ENCODE results near the gene THAP7.

The THAP7 gene

GRCh38 chr22:20994902-20995241, 7.0 kb downstream of the THAP7 start:
- no peak overlapping the region for H3K27ac ChIP-seq
- no peak for DNase-seq (ENCODE audit: low read depth, low spot score)

- no peak overlapping the region for H3K27ac ChIP-seq
- DNase-seq (ENCODE audit: low read depth, low spot score), result no peak
These were observed 7.6 kb downstream of the THAP7 start for GRCh38 chr22:20994128-20994901.

- no peak overlapping the region for H3K27ac ChIP-seq
- DNase-seq (ENCODE audit: low read depth, low spot score), result no peak
These were observed 8.4 kb downstream of the THAP7 start for GRCh38 chr22:20993304-20994127.

GRCh38 chr22:20992456-20993303, 9.2 kb downstream of the THAP7 start:
- H3K27ac ChIP-seq, result no peak overlapping the region
- DNase-seq (ENCODE audit: low read depth, low spot score), result no peak

GRCh38 chr22:20992056-20992442, 9.9 kb downstream of the THAP7 start:
- DNase-seq (ENCODE audit: low read depth, low spot score), result no peak

GRCh38 chr22:20991252-20992055, 10.5 kb downstream of the THAP7 start:
- DNase-seq (ENCODE audit: low read depth, low spot score), result no peak
- no peak overlapping the region for H3K27ac ChIP-seq

More at GRCh38 chr22:20992056-20992442, 9.9 kb downstream of the THAP7 start:
- no peak overlapping the region for H3K27ac ChIP-seq

GRCh38 chr22:20990184-20991180, 11.4 kb downstream of the THAP7 start:
- H3K27ac ChIP-seq, result no peak overlapping the region
- DNase-seq (ENCODE audit: low read depth, low spot score), result no peak

GRCh38 chr22:20989323-20990138, 12.4 kb downstream of the THAP7 start:
- no peak for DNase-seq (ENCODE audit: low read depth, low spot score)
- no peak overlapping the region for H3K27ac ChIP-seq

GRCh38 chr22:20988573-20989322, 13.2 kb downstream of the THAP7 start:
- DNase-seq (ENCODE audit: low read depth, low spot score), result no peak
- H3K27ac ChIP-seq, result no peak overlapping the region

GRCh38 chr22:20987375-20987774, 14.5 kb downstream of the THAP7 start:
- DNase-seq (ENCODE audit: low read depth, low spot score), result no peak
- H3K27ac ChIP-seq, result no peak overlapping the region

GRCh38 chr22:20986365-20986764, 15.6 kb downstream of the THAP7 start:
- no peak for DNase-seq (ENCODE audit: low read depth, low spot score)
- no peak overlapping the region for H3K27ac ChIP-seq

- DNase-seq (ENCODE audit: low read depth, low spot score), result no peak
- H3K27ac ChIP-seq, result no peak overlapping the region
These were observed 16.2 kb downstream of the THAP7 start for GRCh38 chr22:20985720-20986119.

- DNase-seq (ENCODE audit: low read depth, low spot score), result no peak
- no peak overlapping the region for H3K27ac ChIP-seq
These were observed 18.7 kb downstream of the THAP7 start for GRCh38 chr22:20983081-20983771.

- peak overlapping the region; percentile 57 for H3K27ac ChIP-seq
- DNase-seq (ENCODE audit: low read depth, low spot score), result no peak
These were observed 19.4 kb downstream of the THAP7 start for GRCh38 chr22:20982563-20982882.

GRCh38 chr22:20981787-20982562, 19.9 kb downstream of the THAP7 start, which contains the start of gene LZTR1:
Gene LZTR1, plus strand, starts transcription at chr22:20982297. Its CDS starts 75 bp downstream, at chr22:20982372.
- H3K27ac ChIP-seq, result peak within 1 kb of the TSS; percentile 57
- peak; percentile 40 for DNase-seq (ENCODE audit: low read depth, low spot score)

Measured in epithelial cell of prostate (primary cell).